DOHH2 (cell line): ENCODE results near the gene HOATZ.

Experiments used
- CTCF ChIP-seq: fragments of 200-600 bp; sonication (generic); IDR thresholded peaks from one replicate; pipeline ENCODE4 v1.5.1; 2014; ENCODE audit warnings: antibody characterized with exemption, mild to moderate bottlenecking, low read depth, low read length; ENCODE audit not compliant: poor library complexity, severe bottlenecking
- EZH2phosphoT487 ChIP-seq: fragments of 200-600 bp; sonication (generic); IDR thresholded peaks from 2 replicates; pipeline ENCODE4 v1.6.1; 2017; ENCODE audit warnings: borderline replicate concordance, mild to moderate bottlenecking, antibody characterized with exemption, low read length, moderate library complexity, mixed read lengths

- TF ChIP-seq CTCF (no peak), EZH2phosphoT487 (no peak)
Measured at GRCh38 chr11:111526501-111526900, 11.9 kb downstream of the HOATZ start.
